Endothelial cell of umbilical vein (primary cell): ENCODE results near the gene FAM237A. TPM values are rescaled to one million over a fixed set of nuclear protein-coding genes. Genes with fewer than 3 reads are reported as not detected.

Source experiments
- BruUV-seq: library from RNA; stranded (reverse); fragments of 400-500 nt; replicated peaks from 2 replicates; lab custom pipeline; 2021; lab: Mats Ljungman, UMichigan
- CTCF ChIA-PET: fragments of 300-600, 350-600 bp; sonication (Branson Sonifier 250); formaldehyde crosslinking; loops from one replicate; lab custom pipeline; 2021; ENCODE audit warnings: antibody characterized with exemption, inconsistent platforms; lab: Charles Lee
- POLR2A ChIA-PET: fragments of 300-600, 350-600 bp; sonication (Branson Sonifier 250); formaldehyde crosslinking; loops from one replicate; lab custom pipeline; 2021; ENCODE audit warnings: antibody characterized with exemption, inconsistent platforms; lab: Charles Lee
- DNase-seq: peaks from one replicate; pipeline ENCODE4 v3.0.0-alpha.2; 2011; ENCODE audit warnings: low read depth, low spot score
- FAIRE-seq: peaks from 2 replicates; lab custom pipeline; 2011; peaks lifted over from hg19 to GRCh38; lab: Jason Lieb, UNC
- H2AFZ ChIP-seq: 2 replicates; pipeline ENCODE4 v1.6.0; 2012; ENCODE audit warnings: low read depth, low read length, control low read depth, inconsistent platforms
- H3K27ac ChIP-seq: 2 replicates; pipeline ENCODE4 v1.5.1; 2011; ENCODE audit warnings: low read depth, mild to moderate bottlenecking, control low read depth, low read length, moderate library complexity; ENCODE audit not compliant: insufficient read depth
- H3K27me3 ChIP-seq, 2 experiments: 2 replicates each; pipeline versions ENCODE4 v1.6.0 to v1.6.1; 2011; ENCODE audit warnings: low read length in 2 of 2, mixed read lengths in 1 of 2; ENCODE audit not compliant: control insufficient read depth in 2 of 2, insufficient read depth in 2 of 2
- H3K36me3 ChIP-seq, 2 experiments: 2 replicates in 1 of 2; 3 replicates in 1 of 2; pipeline ENCODE4 v1.5.1; 2011; ENCODE audit warnings: low read length in 2 of 2, mild to moderate bottlenecking in 1 of 2, moderate library complexity in 1 of 2; ENCODE audit not compliant: control insufficient read depth in 2 of 2, insufficient read depth in 2 of 2; ENCODE audit errors: extremely low read depth in 1 of 2
- H3K4me1 ChIP-seq: 3 replicates; pipeline ENCODE4 v1.5.1; 2011; ENCODE audit warnings: mild to moderate bottlenecking, low read length; ENCODE audit not compliant: control insufficient read depth, insufficient read depth; ENCODE audit errors: extremely low read depth
- H3K4me2 ChIP-seq: 2 replicates; pipeline ENCODE4 v1.6.1; 2011; ENCODE audit warnings: low read length, control low read depth, mixed read lengths; ENCODE audit not compliant: insufficient read depth
- H3K4me3 ChIP-seq, 3 experiments: fragments of 200-600 bp in 1 of 3; sonication (generic), shearing (Covaris generic) in 1 of 3; replicated peaks in 1 of 3; 2 replicates each; pipeline ENCODE4 v1.5.1; 2011 to 2016; ENCODE audit warnings: control low read depth in 3 of 3, low read length in 3 of 3, mild to moderate bottlenecking in 2 of 3, inconsistent platforms in 1 of 3, low read depth in 1 of 3, moderate library complexity in 1 of 3; ENCODE audit not compliant: insufficient read depth in 1 of 3
- H3K79me2 ChIP-seq: 2 replicates; pipeline ENCODE4 v1.6.0; 2012; ENCODE audit warnings: low read length, inconsistent platforms; ENCODE audit not compliant: control insufficient read depth, insufficient read depth
- H3K9ac ChIP-seq: replicated peaks from 2 replicates; pipeline ENCODE3; 2011; ENCODE audit warnings: low read length, control low read depth; ENCODE audit not compliant: insufficient read depth; ENCODE audit errors: extremely low read depth
- H3K9me1 ChIP-seq: replicated peaks from 3 replicates; pipeline ENCODE4 v1.6.0; 2011; ENCODE audit warnings: mild to moderate bottlenecking, low read length; ENCODE audit not compliant: control insufficient read depth, insufficient read depth; ENCODE audit errors: extremely low read depth
- H3K9me3 ChIP-seq: replicated peaks from 2 replicates; pipeline ENCODE4 v1.5.1; 2012; ENCODE audit warnings: low read length, inconsistent platforms; ENCODE audit not compliant: control insufficient read depth, insufficient read depth
- H4K20me1 ChIP-seq: replicated peaks from 2 replicates; pipeline ENCODE3; 2011; ENCODE audit warnings: mild to moderate bottlenecking, low read length; ENCODE audit not compliant: control insufficient read depth, insufficient read depth; ENCODE audit errors: extremely low read depth
- EZH2 ChIP-seq: IDR thresholded peaks from 2 replicates; pipeline ENCODE4 v1.6.1; 2012; ENCODE audit warnings: borderline replicate concordance, low read depth, mild to moderate bottlenecking, moderate library complexity, low read length, inconsistent platforms; ENCODE audit not compliant: severe bottlenecking
- dilution Hi-C: fragments of 300-500 bp; cut with MboI; formaldehyde crosslinking; loops from one replicate; pipeline ENCODE4 v1.15.0; 2019; ENCODE audit warnings: low sequenced_read_pairs; ENCODE audit not compliant: extremely low pct_ligation_motif_present
- intact Hi-C: fragments of 100-400 bp; cut with micrococcal nuclease; formaldehyde crosslinking; loops from one replicate; pipeline ENCODE4 v1.10.0; 2022
- polyA plus RNA-seq, 4 experiments: library from polyadenylated mRNA; depleted of rRNA in 3 of 4; stranded (reverse) in 3 of 4; unstranded in 1 of 4; fragments of >200 nt; gene quantifications; 2 replicates each; pipeline versions ENCODE4 v1.2.1 to v1.2.3, GENCODE V29; 2011 to 2012; ENCODE audit warnings: missing spikeins in 1 of 4
- total RNA-seq: library from RNA; stranded (reverse); gene quantifications from 2 replicates; pipeline ENCODE4 v1.2.3, GENCODE V29; 2021
- TF ChIP-seq, protein P1 (sequence below), 2 donors: IDR thresholded peaks; 1 replicate in 1 of 2; 2 replicates in 1 of 2; pipeline ENCODE4 v1.5.1; 2011; ENCODE audit warnings: low read length in 2 of 2, mild to moderate bottlenecking in 2 of 2, moderate library complexity in 2 of 2, control low read depth in 1 of 2, inconsistent platforms in 1 of 2, low read depth in 1 of 2; ENCODE audit not compliant: insufficient read depth in 1 of 2; ENCODE audit errors: extremely low read depth in 1 of 2

FAM237A gene
- total and polyA plus RNA-seq, 2 donors (not counting 3 experiments of a cell fraction or from before 2014, with no cell fraction given), result not detected

DNA sequence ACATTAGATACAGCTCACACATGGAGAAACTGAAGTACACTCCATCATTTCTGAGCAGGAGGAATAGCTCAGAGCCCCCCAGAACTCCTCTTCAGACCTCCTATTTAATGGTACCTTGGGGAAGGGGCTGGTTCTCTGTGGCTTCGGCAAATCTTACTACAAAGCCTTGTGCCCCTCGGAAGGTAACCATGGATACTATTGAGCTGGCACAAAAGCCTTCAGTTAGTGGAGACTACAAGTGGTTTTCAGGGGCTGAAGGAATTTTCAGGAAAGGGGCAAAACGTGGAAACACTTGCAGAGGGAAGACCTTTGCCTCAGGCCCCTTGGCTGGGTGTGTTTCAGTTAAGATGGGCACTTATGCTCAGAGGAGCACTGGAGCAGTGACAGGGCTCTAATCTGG, 1.1 kb upstream of the FAM237A start:
- no TSS peak for BruUV-seq
- Histone ChIP-seq H3K4me1 (no peaks in the 10 kb centered on the region), H3K9me3 (no peaks in the 10 kb centered on the region), H3K79me2 (no peaks in the 10 kb centered on the region), H3K9me1 (no peaks in the 10 kb centered on the region), H2AFZ (no peak overlapping the region), H3K36me3 (no peaks in the 10 kb centered on the region), H3K27me3 (peaks cover 13 to 14% of the 10 kb centered on the region in 2 experiments), H3K4me3 (no peak overlapping the region), H3K9ac (no peak overlapping the region), H3K27ac (no peak overlapping the region), H3K4me2 (no peak overlapping the region), H4K20me1 (no peaks in the 10 kb centered on the region)
- FAIRE-seq (no peak), DNase-seq (no peak)
- intact Hi-C loops (no loop called here), dilution Hi-C loops (no loop called here)
- POLR2A ChIA-PET, result no interaction called here
- CTCF ChIA-PET, result interaction anchor here (0.6 kb wide), 1 partner anchor 548 kb away, joined by 3 read pairs; no protein-coding TSS in a partner anchor
- no peak for TF ChIP-seq EZH2
- TF ChIP-seq, protein P1, sequence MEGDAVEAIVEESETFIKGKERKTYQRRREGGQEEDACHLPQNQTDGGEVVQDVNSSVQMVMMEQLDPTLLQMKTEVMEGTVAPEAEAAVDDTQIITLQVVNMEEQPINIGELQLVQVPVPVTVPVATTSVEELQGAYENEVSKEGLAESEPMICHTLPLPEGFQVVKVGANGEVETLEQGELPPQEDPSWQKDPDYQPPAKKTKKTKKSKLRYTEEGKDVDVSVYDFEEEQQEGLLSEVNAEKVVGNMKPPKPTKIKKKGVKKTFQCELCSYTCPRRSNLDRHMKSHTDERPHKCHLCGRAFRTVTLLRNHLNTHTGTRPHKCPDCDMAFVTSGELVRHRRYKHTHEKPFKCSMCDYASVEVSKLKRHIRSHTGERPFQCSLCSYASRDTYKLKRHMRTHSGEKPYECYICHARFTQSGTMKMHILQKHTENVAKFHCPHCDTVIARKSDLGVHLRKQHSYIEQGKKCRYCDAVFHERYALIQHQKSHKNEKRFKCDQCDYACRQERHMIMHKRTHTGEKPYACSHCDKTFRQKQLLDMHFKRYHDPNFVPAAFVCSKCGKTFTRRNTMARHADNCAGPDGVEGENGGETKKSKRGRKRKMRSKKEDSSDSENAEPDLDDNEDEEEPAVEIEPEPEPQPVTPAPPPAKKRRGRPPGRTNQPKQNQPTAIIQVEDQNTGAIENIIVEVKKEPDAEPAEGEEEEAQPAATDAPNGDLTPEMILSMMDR (IDR thresholded peaks at IDR 0.05; ENCODE audit: extremely low read depth in 1 of 2, insufficient read depth in 1 of 2, low read depth in 1 of 2, low read length in 2 of 2), result no peak

DNA sequence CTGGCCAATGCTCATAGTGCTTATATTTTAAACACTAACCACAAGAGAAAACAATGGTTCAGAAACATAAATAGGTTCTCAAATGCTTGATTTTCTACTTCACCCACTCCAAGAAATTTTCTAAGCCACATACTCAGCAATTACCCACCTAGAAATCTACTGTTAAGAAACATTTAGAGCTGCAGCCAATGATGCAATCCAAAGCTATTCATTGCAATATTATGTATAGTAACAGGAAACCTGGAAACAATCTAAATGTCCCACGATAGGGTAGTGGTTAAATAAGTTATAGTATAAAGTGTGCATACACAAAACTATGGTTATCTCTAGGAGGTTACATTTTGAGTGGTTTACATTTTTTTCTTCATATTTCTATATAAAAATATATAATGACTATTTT, 5.7 kb downstream of the FAM237A start:
- Histone ChIP-seq H3K9me1 (no peaks in the 10 kb centered on the region), H3K36me3 (no peaks in the 10 kb centered on the region), H4K20me1 (no peaks in the 10 kb centered on the region), H3K27ac (no peak overlapping the region), H2AFZ (no peak overlapping the region), H3K4me1 (no peaks in the 10 kb centered on the region), H3K4me3 (no peak overlapping the region), H3K27me3 (peaks cover 0 to 2% of the 10 kb centered on the region in 2 experiments), H3K9ac (no peak overlapping the region), H3K4me2 (no peak overlapping the region), H3K9me3 (no peaks in the 10 kb centered on the region), H3K79me2 (no peaks in the 10 kb centered on the region)
- ChIA-PET POLR2A (no interaction called here), CTCF (no interaction called here)
- DNase-seq (no peak), FAIRE-seq (no peak)
- intact Hi-C loops, result no loop called here
- TF ChIP-seq, protein P1 (IDR thresholded peaks at IDR 0.05; ENCODE audit: extremely low read depth in 1 of 2, insufficient read depth in 1 of 2, low read depth in 1 of 2, low read length in 2 of 2), result no peak
- dilution Hi-C loops, result no loop called here
- BruUV-seq, result no TSS peak
